HG02970 (cell line): Measurements from ENCODE around the gene GRIK2.

Source experiments
- ATAC-seq: cut with Tn5 transposase; IDR thresholded peaks from one replicate; pipeline ENCODE4 v1.9.1; 2021; ENCODE audit warnings: mild to moderate bottlenecking, moderate library complexity, moderate number of reproducible peaks; ENCODE audit not compliant: unreplicated experiment, low FRiP score

The GRIK2 gene

GRCh38 chr6:101689695-101690094 lies 296.2 kb downstream of the GRIK2 start:
- ATAC-seq: no peak

GRCh38 chr6:101700655-101701054 lies 307.1 kb downstream of the GRIK2 start:
- no peak for ATAC-seq

DNA sequence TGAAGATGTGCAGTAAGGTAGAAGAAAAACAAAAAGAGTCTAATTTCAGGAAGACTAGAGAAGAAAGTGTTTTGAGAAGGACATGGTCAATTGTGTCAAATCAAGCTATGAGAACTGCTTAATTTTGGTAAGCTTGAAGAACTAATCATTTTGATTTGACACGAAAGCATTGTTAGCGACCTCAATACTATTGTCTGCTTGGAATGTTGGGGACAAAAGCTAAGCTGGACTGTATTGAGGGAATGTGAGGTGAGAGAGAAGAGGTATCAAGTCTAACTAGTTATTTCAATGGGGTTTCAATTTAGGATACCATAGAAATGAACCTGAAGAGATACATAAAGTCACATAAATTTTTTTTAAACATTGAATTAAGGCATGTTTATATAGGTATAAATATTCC lies 309.8 kb downstream of the GRIK2 start:
- no peak for ATAC-seq

DNA sequence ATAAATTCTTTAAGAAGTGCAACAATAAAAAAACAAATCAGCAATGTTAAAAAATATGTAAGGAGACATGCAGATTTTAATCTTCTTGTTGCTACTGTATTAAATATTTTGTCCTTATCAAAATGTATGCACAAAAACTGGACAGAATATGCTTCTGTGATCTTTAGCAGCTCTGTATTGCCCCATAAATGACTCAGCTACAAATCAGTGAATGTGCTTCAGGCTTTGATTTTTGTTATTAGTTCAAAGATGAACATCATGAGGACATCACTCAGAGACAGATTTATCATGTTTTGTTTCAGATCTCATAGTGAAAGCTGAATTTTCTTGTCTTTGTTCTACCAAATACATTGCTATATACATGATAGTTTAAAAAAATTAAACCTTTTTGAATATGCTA lies 312.4 kb downstream of the GRIK2 start:
- ATAC-seq: no peak

DNA sequence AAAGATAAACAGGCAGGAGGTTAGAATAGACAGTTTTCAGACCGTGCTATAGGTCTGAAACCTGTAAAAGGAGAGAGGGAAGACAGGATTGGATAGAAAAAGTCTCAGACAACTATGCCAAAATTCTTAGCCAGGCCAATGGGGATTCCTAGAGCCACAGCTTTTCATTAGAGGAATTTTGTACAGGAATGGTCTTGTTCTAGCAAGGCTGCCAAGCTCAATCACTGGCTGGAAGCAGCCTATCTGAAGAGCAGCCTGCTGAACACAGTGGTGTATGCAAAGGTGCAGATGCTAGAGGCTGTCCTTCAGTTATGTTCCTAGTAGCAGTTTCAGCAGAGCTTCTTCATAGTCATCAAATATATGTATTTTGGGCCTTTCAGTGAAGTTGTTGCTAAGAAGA lies 313.1 kb downstream of the GRIK2 start:
- no peak for ATAC-seq

DNA sequence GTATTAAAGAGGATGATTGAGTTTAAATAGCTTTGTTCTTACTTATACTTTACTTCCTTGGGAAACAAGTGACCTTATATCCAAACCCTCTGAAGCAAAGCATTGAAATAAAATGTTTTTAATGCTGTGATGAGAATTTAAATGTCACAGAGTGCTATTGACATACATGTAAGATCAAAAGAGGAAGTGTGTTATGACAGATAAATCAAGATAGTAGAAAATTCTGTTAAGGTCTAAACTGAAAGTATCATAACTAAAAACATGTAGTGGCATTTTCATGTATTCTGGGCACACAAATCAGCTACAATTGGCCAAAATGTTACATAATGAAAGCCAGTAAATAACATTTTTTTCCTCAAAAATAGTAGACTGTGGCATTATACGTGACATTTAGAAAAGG lies 318.0 kb downstream of the GRIK2 start:
- ATAC-seq: no peak

DNA sequence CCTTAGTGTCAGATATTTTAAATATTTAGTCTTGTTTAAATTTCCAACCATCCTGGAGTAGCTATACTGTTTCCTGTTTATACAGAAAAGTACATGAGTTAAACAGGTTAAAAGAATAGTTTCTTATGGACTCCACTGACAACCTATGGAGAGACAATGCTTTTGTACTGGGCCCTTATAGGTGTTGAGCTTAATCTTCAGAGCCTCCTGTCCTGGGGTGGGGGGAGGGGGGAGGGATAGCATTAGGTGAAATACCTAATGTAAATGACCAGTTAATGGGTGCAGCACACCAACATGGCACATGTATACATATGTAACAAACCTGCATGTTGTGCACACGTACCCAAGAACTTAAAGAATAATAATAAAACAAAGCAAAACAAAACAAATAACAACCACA lies 322.9 kb downstream of the GRIK2 start:
- ATAC-seq: no peak

DNA sequence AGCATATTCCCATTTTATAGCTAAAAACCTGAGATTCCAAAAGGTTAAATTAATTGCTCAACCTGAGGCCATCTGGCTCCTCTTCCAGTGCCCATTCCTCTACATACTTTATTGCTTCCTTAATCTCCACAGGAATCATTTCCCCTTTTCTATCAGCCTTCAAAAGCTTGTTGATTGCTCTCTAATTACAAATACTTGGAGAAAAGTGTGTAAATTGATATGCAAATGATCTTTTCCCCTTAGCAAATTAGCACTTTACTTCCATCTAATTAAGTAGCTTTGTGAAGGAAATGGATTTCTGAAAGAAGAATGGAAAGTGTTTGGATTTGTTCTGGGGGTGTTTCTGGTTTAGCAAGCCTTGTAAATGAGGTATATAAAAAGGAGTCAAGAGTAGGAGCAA lies 323.3 kb downstream of the GRIK2 start:
- ATAC-seq: no peak

DNA sequence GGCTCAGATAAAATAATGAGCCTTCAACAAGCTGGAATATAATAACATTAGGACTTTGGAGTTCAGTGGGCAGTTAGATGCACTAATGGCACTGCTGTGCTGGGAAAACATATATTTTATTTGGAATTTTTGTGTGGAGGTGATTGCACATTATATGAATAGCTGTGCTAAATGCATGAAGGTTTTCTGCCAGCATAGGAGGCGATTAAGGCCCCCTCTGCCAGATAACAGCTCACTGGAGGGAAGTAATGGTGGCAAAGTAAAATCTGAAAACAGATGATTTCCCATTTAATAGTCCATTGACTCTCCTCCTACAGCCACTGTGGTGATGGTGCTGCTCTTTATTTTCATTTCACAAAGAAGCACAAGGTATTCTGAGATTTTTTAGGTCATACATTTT lies 326.0 kb downstream of the GRIK2 start:
- ATAC-seq: no peak

GRCh38 chr6:101722471-101722870 lies 329.0 kb downstream of the GRIK2 start:
- ATAC-seq: no peak

GRCh38 chr6:101722991-101723579 lies 329.6 kb downstream of the GRIK2 start:
- ATAC-seq: no peak

DNA sequence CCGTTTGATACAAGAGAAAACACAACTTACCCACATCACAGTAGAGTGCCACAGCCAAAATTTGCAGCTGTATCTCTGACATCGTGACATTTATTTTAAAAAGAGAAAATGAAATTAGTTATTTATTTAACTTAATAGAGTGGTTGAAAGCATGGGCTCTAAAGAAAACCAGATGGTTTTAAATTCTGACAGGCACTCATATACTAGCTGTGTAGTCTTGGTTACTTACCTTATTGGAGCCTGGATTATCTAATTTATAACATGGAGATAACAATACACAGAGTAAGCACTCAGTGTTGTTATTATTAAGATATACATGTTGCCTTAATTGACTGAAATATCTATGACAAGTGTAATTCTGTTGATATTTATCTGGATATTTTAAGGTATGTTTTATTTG lies 334.9 kb downstream of the GRIK2 start:
- no peak for ATAC-seq

DNA sequence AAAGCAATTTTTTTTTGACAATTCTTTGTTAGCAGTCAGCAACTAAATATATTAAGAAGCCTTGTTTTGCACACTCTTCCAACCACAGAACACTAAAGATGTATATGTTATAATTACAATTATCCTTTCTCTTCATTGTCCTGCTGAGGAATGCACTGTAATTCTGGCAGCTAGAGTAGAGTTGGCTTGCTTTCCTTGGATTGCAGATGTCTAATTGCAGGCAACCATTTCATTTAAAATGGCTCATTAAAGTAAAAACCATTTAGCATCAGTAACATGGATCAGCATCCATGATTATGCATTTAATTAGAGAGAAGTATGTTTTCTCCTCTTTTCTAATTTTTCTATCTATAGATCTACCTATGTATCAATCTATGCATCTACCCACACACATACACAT lies 335.4 kb downstream of the GRIK2 start:
- no peak for ATAC-seq

DNA sequence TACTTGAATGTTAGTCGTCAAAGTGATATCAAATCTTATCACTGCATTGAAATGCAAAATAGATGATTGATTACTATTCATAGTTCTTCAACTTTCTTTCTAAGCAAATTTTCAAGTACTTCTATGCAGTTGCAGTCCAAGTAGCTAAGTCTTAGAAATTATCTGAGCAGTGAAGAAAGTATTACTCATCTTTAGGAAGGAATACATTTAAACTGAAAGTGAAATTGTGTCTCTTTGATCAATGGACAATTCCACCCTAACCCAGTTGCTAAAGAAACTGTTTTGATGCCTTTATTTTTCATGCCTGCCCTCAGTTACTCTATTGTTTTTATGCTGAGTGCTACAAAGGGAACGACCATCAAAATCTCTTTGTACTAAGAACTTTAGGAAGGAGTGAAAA lies 337.4 kb downstream of the GRIK2 start:
- ATAC-seq: no peak

DNA sequence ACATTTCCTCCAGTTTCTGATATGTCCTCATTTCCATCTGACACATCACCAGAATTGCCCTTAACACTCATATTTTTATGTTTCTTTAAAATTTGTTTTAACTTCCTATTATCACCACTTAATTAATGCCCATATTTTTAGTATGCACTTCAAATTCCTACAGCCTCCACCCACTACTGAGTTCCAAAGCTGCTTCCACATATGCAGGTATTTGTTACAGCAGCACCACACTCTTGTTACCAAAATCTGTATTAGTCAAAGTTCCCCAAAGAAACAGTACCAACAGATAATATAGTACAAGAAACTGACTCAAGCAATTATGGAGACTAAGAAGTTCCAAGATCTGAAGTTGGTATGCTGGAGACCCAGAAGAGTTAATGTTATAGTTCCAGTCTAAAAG lies 340.4 kb downstream of the GRIK2 start:
- ATAC-seq: no peak

DNA sequence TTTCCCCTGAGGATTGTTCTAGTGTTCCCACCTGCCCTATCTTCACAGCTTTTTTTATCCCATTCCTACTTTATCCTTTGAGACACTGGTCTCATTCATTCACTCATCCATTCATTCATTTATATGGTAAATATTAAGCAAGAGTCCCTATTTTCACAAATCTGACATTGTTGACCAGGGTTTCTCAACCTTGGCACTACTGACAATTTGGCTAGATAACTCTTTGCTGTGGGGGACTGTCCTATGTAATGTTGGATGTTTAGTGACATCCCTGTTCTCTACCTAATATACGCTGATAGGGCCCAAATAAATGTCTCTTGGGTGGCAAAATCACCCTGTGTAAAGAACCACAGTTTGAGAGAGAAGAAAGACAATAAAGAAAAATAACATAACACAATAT lies 345.0 kb downstream of the GRIK2 start:
- ATAC-seq: no peak

DNA sequence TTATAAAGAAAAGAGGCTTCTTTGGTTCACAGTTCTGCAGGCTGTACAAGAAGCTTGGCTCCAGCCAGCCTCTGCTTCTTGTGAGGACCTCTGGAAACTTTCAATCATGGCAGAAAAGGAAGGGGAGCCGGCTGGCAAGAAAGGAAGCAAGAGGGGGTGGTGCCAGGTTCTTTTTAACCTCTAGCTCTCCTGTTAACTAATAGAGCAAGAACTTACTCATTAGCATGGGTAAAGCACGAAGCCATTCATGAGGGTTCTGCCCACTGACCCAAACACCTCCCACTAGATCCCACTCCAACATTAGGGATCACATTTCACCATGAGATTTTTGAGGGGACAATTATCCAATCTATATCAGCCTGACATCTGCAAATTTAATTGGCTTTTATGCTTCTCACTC lies 347.1 kb downstream of the GRIK2 start:
- ATAC-seq: no peak

- ATAC-seq: no peak
Measured at GRCh38 chr6:101741474-101742171, 348.1 kb downstream of the GRIK2 start.

DNA sequence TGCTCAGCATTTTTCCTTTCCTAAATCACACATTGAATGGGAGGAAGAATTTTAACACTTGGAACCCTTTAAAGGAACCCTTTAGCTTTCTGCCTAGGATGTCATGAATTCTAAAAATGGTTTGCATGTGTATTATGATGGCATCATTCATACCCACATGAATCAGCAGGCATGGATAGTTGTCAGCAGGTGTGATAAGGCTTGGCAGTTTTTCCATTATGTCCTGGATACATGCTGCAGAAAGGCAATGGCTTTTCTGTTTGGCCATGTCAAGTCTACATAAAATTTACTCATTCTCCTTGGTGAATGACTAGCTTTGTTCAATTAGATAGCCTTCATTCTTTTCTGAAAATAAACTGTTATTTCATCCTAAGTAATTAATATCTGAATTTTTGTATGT lies 353.7 kb downstream of the GRIK2 start:
- no peak for ATAC-seq

DNA sequence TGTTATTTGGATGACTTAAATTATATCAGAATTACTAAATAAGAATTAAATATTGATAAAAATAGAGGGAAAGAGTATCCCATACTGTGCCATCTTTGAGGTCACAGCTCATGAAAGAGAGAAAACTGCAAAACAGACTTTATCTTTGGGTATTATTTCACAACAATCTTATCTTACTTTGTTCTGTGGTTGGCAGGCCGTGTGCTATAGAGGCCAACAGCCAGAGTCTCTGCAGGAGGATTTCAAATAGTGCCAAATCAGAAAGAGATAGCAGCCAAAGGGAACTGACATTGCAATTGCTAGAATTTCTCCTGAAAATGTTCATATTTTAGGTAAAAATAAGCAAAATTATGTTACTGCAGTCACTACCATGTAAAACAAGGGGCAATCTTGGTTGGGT lies 354.2 kb downstream of the GRIK2 start:
- ATAC-seq: no peak

- no peak for ATAC-seq
Measured at GRCh38 chr6:101755931-101756330, 362.4 kb downstream of the GRIK2 start.

GRCh38 chr6:101758368-101758767 lies 364.9 kb downstream of the GRIK2 start:
- ATAC-seq: no peak
